ENCODE data around the gene FRRS1L.

DNA sequence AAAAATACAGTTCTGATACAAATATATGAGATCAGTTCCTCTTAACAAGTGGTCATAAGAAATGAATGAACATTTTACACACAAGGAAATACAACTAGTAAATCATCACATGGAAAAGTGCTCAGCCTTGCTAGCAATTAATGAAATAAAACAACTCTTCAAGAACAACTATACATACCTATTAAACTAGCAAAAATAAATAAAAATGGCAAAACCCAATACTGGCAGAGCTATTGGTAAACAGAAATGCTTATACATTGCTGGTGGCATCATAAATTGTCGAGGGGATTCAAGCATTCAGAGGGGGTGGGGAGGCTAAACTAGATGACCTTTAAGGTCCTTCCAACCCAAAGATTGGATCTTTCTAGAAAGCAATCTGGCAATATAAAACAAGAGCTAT, 5.9 kb upstream of the FRRS1L start:
- no peak for TF ChIP-seq RELA (CRISPR knock-in tag; IDR thresholded peaks at IDR 0.05; ENCODE audit: borderline replicate concordance)
- TF ChIP-seq, protein P1, sequence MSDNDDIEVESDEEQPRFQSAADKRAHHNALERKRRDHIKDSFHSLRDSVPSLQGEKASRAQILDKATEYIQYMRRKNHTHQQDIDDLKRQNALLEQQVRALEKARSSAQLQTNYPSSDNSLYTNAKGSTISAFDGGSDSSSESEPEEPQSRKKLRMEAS (CRISPR knock-in tag; IDR thresholded peaks at IDR 0.05): no peak
- TF ChIP-seq CTCF (IDR thresholded peaks at IDR 0.05): no peak
